HL-60/S4 treated with retinoic acid at 250 ng/mL for 4 days and 3 days (cell line): ENCODE measurements around the gene MR1.

Experiments
- in situ Hi-C: fragments of 300-500 bp; cut with MboI; formaldehyde crosslinking; loops from 2 replicates; pipeline ENCODE4 v1.7.0; 2022; ENCODE audit warnings: low sequenced_read_pairs

Gene MR1

GRCh38 chr1:181089676-181090544, 56.1 kb downstream of the MR1 start:
- in situ Hi-C loops = no loop called here

DNA sequence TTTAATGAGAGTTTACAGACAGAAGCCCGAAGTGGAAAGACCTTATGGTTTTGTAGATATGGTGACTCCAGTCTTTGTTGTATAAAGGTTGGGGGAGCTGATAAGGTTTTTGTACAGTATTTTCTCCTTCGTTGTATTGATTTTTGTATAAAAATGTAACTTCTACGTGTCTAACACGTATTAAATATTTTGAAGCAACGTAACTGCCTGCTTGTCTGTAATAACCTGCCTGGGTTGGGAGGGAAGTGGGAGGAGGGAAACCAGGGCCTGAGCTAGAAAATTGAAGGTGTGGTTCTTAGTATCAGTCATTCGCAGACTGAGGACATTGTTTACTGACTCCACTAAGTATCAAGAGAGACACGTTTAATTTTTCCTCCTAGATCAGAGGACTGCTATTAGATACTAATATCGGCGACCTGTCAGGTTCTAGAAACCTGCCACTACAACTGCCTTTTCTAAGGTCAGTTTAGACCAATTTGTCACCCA, 56.9 kb downstream of the MR1 start:
- in situ Hi-C loops = no loop called here

DNA sequence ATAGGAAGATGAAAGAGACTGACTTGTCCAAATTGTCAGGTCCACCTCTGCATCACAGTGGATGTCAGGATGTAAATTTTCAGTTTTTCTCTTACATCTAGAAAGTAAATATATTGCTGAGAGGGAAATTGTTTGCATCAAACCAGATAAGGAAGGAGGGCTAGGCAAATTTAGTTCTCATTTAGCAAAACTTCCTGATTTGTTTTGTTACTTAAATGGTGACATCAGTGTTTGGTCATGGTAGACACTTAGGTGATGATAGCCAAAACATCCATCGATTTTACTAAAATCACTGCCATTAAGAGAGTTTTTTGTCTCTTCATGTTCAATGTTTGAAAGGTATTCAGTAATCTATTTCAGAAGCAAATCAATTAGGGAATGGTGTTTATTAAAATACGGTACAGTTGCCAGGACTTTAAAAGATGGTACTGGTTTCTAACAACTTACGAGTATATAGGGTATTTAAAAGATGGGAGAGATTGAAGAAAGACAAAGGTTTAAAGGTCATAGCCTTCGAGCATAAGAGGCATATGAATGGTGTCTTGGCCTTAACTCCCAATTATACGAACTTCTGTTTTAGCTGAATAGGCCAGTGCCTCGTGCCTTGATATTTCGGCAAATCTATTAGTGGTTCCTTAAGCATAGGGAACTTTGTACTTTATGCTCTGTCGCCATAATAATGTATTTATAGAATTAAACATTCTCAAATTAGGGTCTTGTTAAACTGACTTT, 57.7 kb downstream of the MR1 start:
- in situ Hi-C loops = no loop called here

GRCh38 chr1:181092056-181092455, 58.3 kb downstream of the MR1 start:
- in situ Hi-C loops = no loop called here

DNA sequence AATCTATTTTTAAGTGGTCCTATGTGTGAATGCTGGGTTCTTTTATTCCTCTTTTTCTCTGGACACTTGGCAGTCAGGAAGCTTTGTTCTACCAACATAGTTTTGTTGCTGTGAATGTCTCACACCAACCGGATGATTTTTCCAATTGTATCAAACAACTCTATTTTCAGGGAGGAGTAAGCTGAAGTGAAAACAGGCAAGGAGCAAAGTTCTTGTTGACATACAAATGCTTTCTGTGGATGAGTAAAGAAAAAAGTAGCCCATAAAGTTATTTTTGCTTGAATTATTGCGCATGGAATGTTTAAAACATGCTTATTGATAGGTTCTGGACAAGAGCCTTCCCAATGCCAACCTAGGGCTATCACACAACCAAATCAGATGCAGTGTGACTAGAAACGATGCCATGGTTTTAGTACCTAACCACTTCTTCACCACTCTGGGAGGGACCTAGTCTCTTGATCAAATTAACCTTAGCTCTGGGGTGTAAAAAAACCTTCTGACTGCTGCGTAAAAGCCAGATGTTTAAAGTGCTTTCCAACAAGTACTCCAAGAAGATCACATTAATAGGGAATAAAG, 59.2 kb downstream of the MR1 start:
- in situ Hi-C loops = no loop called here

GRCh38 chr1:181094416-181095212, 60.8 kb downstream of the MR1 start:
- in situ Hi-C loops = no loop called here

GRCh38 chr1:181095260-181095659, 61.5 kb downstream of the MR1 start:
- in situ Hi-C loops = no loop called here

- in situ Hi-C loops = no loop called here
Measured at GRCh38 chr1:181095763-181096184, 62.0 kb downstream of the MR1 start.

GRCh38 chr1:181097242-181097641, 63.5 kb downstream of the MR1 start:
- in situ Hi-C loops = no loop called here

DNA sequence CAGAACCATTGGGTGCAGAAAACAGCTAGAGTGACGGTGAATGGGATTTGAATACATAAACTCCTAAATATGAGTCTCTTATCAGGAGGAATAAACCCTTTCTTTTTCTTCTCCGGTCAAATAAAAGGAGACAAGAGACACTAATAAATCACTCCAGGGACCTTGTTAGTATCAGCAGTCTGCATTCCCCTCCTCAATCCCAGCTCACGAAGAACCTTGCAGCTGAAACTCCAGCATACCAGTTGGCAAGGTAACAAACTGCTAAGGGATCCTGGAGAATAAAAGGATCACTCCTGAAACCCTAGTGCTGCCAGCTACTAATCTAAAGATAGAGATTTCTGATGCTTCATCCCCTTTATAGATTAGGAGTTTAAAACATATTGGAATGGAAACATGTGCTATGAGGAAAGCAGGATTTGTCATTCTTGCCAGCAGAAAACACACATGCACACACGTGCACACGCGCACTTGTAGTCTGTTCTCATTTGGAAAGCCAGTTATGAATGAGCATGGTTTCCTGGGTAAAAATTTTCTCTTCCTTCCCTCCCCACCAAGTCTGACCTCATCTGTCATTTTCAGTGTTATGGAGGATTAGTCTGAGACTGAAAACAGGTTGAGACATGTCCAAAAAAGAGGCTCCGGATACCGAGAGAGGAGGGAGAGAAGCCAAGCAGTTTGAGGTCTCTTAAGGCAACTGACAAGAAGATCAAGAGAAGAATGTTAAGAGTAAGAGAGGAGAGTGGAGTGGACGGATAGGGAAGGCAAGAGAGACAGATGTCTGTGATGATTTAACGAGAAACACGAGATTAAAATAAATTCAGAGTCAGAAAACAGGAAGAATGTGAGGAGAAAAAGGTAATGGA, 65.6 kb downstream of the MR1 start:
- in situ Hi-C loops = no loop called here

GRCh38 chr1:181100015-181100905, 66.5 kb downstream of the MR1 start:
- in situ Hi-C loops = no loop called here

- in situ Hi-C loops = no loop called here
Measured at GRCh38 chr1:181100934-181101333, 67.2 kb downstream of the MR1 start.

GRCh38 chr1:181101581-181102226, 67.9 kb downstream of the MR1 start:
- in situ Hi-C loops = no loop called here

GRCh38 chr1:181102841-181103240, 69.1 kb downstream of the MR1 start:
- in situ Hi-C loops = no loop called here

- in situ Hi-C loops = no loop called here
Measured at GRCh38 chr1:181103399-181103798, 69.6 kb downstream of the MR1 start.

DNA sequence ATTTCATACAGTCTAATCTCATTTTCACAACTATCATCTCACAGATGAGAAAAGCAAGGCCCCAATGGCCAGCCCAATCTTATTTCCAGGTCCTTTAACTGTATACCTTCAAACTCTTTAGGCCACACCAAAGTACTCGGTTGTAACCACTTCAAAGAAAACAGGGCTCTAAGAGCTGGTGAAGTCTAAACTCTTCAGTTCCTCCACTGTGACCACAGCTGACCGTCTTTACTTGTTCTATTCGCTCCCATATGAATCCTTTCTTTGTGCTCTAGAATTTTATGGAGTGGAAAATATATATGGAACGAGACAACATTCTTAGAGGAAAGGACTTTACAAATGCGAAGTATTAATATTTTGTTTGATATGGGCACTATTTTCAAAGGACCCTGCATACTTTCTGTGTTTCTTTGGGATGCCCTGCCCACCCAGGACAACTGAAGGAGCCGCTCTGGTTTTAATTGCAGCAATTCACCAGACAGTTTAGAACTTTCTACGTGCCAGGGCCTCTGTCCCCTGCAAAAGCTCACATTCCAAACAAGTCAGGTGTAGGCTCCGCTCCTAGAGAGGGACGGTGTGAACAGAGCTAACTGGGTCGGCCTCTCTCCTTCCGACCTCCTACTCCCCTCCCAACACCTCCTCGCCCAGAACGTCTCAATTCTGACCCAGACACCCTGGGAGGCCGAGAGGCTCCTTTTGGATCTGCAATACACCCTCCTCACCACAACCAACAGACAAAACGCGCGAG, 70.4 kb downstream of the MR1 start:
- in situ Hi-C loops = no loop called here

- in situ Hi-C loops = no loop called here
Measured at GRCh38 chr1:181104790-181105133, 71.0 kb downstream of the MR1 start.
